Fibroblast of lung (primary cell): ENCODE results near the gene CCDC138. TPM values are rescaled to one million over a fixed set of nuclear protein-coding genes. Genes with fewer than 3 reads are reported as not detected.

Experiments
- DNase-seq, 2 donors: peaks; one replicate each; pipeline versions ENCODE4 v3.0.0 to v3.0.0-alpha.2; 2010; ENCODE audit warnings: low read depth in 2 of 2
- H2AFZ ChIP-seq: 2 replicates; pipeline ENCODE4 v1.5.1; 2012; ENCODE audit warnings: low read length, control low read depth, inconsistent platforms
- H3K27ac ChIP-seq: 2 replicates; pipeline ENCODE4 v1.5.1; 2011; ENCODE audit warnings: low read length, control low read depth; ENCODE audit not compliant: insufficient read depth
- H3K27me3 ChIP-seq: 2 replicates; pipeline ENCODE4 v1.5.1; 2011; ENCODE audit warnings: mild to moderate bottlenecking, low read length; ENCODE audit not compliant: control insufficient read depth, insufficient read depth
- H3K36me3 ChIP-seq: 2 replicates; pipeline ENCODE4 v1.5.1; 2011; ENCODE audit warnings: low read length; ENCODE audit not compliant: control insufficient read depth, insufficient read depth
- H3K4me1 ChIP-seq: 2 replicates; pipeline ENCODE4 v1.5.1; 2011; ENCODE audit warnings: low read length; ENCODE audit not compliant: control insufficient read depth, insufficient read depth; ENCODE audit errors: extremely low read depth
- H3K4me2 ChIP-seq: 2 replicates; pipeline ENCODE4 v1.5.1; 2011; ENCODE audit warnings: low read length, control low read depth; ENCODE audit not compliant: insufficient read depth; ENCODE audit errors: extremely low read depth
- H3K4me3 ChIP-seq, 4 experiments: fragments of 200-600 bp in 1 of 4; sonication (generic) in 1 of 4; replicated peaks in 1 of 4; 2 replicates each; pipeline ENCODE4 v1.5.1; 2011 to 2016; ENCODE audit warnings: low read length in 4 of 4, low read depth in 3 of 4, mild to moderate bottlenecking in 3 of 4, control low read depth in 2 of 4, inconsistent platforms in 1 of 4, mixed read lengths in 1 of 4; ENCODE audit not compliant: insufficient read depth in 1 of 4; ENCODE audit errors: control extremely low read depth in 1 of 4
- H3K79me2 ChIP-seq: 2 replicates; pipeline ENCODE4 v1.5.1; 2012; ENCODE audit warnings: mild to moderate bottlenecking, low read length, inconsistent platforms; ENCODE audit not compliant: control insufficient read depth, insufficient read depth
- H3K9ac ChIP-seq: 2 replicates; pipeline ENCODE4 v1.5.1; 2011; ENCODE audit warnings: mild to moderate bottlenecking, low read length, control low read depth; ENCODE audit not compliant: insufficient read depth
- H3K9me3 ChIP-seq: 2 replicates; pipeline ENCODE4 v1.5.1; 2012; ENCODE audit warnings: low read depth, low read length; ENCODE audit not compliant: control insufficient read depth, insufficient read depth
- H4K20me1 ChIP-seq: 2 replicates; pipeline ENCODE4 v1.5.1; 2011; ENCODE audit warnings: low read length; ENCODE audit not compliant: control insufficient read depth, insufficient read depth; ENCODE audit errors: extremely low read depth
- CTCF ChIP-seq, 2 donors: IDR thresholded peaks in 1 of 2; conservative IDR thresholded peaks in 1 of 2; 1 replicate in 1 of 2; 2 replicates in 1 of 2; pipeline ENCODE4 v1.5.1; 2011 to 2012; ENCODE audit warnings: low read length in 2 of 2, control low read depth in 1 of 2, inconsistent platforms in 1 of 2, low read depth in 1 of 2, mild to moderate bottlenecking in 1 of 2
- EZH2 ChIP-seq: IDR thresholded peaks from 2 replicates; pipeline ENCODE4 v1.5.1; 2012; ENCODE audit warnings: low read length, control low read depth, mild to moderate bottlenecking; ENCODE audit errors: missing control alignments
- polyA plus RNA-seq, 2 donors: library from polyadenylated mRNA; depleted of rRNA in 1 of 2; stranded (reverse) in 1 of 2; unstranded in 1 of 2; fragments of >200 nt; gene quantifications; 2 replicates each; pipeline ENCODE4 v1.2.1, GENCODE V29; 2011 to 2012; ENCODE audit warnings: missing spikeins in 1 of 2
- total RNA-seq: library from RNA; depleted of rRNA; stranded (reverse); fragments of >200 nt; gene quantifications from 2 replicates; pipeline ENCODE4 v1.2.1, GENCODE V29; 2014

Gene CCDC138
- total and polyA plus RNA-seq, 2 donors (not counting 1 experiment from before 2014, with no cell fraction given), result 1.7 to 3.3 TPM

- Histone ChIP-seq H3K4me1 (no peaks in the 10 kb centered on the region), H3K79me2 (no peaks in the 10 kb centered on the region), H3K27ac (no peak overlapping the region), H3K4me2 (no peak overlapping the region), H3K27me3 (peaks cover 24% of the 10 kb centered on the region), H3K9me3 (no peaks in the 10 kb centered on the region), H3K36me3 (no peaks in the 10 kb centered on the region), H4K20me1 (no peaks in the 10 kb centered on the region), H3K9ac (no peak overlapping the region), H3K4me3 (no peak overlapping the region), H2AFZ (no peak overlapping the region)
- peak in 1 of 2 donors; percentile 75 for DNase-seq
- TF ChIP-seq EZH2, result no peak
These were observed 135.8 kb downstream of the CCDC138 start for GRCh38 chr2:108922141-108922915.

- no peak for TF ChIP-seq EZH2
- TF ChIP-seq CTCF (conservative IDR thresholded peaks at IDR 0.05 in 1 of 2, IDR thresholded peaks at IDR 0.05 in 1 of 2; ENCODE audit: low read depth in 1 of 2, low read length in 2 of 2), result no peak
- no peaks in the 10 kb centered on the region for H3K79me2 ChIP-seq
- H3K36me3 ChIP-seq, result no peaks in the 10 kb centered on the region
- H3K9me3 ChIP-seq, result no peaks in the 10 kb centered on the region
- H3K27ac ChIP-seq, result no peak overlapping the region
- no peaks in the 10 kb centered on the region for H4K20me1 ChIP-seq
- H3K9ac ChIP-seq, result no peak overlapping the region
- H3K4me3 ChIP-seq, result no peak overlapping the region
- H3K27me3 ChIP-seq, result peaks cover 24% of the 10 kb centered on the region
- H2AFZ ChIP-seq, result no peak overlapping the region
- H3K4me2 ChIP-seq, result no peak overlapping the region
- H3K4me1 ChIP-seq, result no peaks in the 10 kb centered on the region
- DNase-seq, result no peak
These were observed 136.6 kb downstream of the CCDC138 start for GRCh38 chr2:108923019-108923700.

- H3K4me2 ChIP-seq, result no peak overlapping the region
- no peak overlapping the region for H2AFZ ChIP-seq
- H3K27me3 ChIP-seq, result peaks cover 20% of the 10 kb centered on the region
These were observed 137.4 kb downstream of the CCDC138 start for GRCh38 chr2:108923736-108924579.

More at GRCh38 chr2:108923736-108924579, 137.4 kb downstream of the CCDC138 start:
- Histone ChIP-seq H3K79me2 (no peaks in the 10 kb centered on the region), H3K9ac (no peak overlapping the region), H3K4me3 (no peak overlapping the region), H3K9me3 (no peaks in the 10 kb centered on the region), H3K36me3 (no peaks in the 10 kb centered on the region), H3K27ac (no peak overlapping the region), H3K4me1 (no peaks in the 10 kb centered on the region), H4K20me1 (no peaks in the 10 kb centered on the region)
- TF ChIP-seq EZH2 (no peak), CTCF (conservative IDR thresholded peaks at IDR 0.05 in 1 of 2, IDR thresholded peaks at IDR 0.05 in 1 of 2; ENCODE audit: low read depth in 1 of 2, low read length in 2 of 2) (no peak)
- no peak for DNase-seq
